Upper lobe of left lung (tissue), 4 donors: ENCODE measurements around the gene PPDPF.

Experiments used
- EP300 ChIP-seq, 4 donors: sonication (generic); formaldehyde crosslinking; IDR thresholded peaks; one replicate each; pipeline ENCODE4 v1.5.1; 2017; ENCODE audit warnings: antibody characterized with exemption in 4 of 4, control low read depth in 2 of 4
- POLR2A ChIP-seq, 4 donors: fragments of 450-650 bp; IDR thresholded peaks; one replicate each; pipeline ENCODE4 v1.5.1; 2016 to 2017; ENCODE audit warnings: antibody characterized with exemption in 4 of 4, mild to moderate bottlenecking in 2 of 4
- POLR2AphosphoS5 ChIP-seq, 2 donors: sonication (generic); formaldehyde crosslinking; IDR thresholded peaks; one replicate each; pipeline ENCODE4 v1.5.1; 2017; ENCODE audit warnings: antibody characterized with exemption in 2 of 2
- TF ChIP-seq, protein P1 (sequence below), 6 experiments: fragments of 450-650 bp in 4 of 6; fragments of 200-600 bp in 2 of 6; sonication (generic) in 2 of 6; IDR thresholded peaks; one replicate each; pipeline ENCODE4 v1.5.1; 2016 to 2019; ENCODE audit warnings: antibody characterized with exemption in 6 of 6

DNA sequence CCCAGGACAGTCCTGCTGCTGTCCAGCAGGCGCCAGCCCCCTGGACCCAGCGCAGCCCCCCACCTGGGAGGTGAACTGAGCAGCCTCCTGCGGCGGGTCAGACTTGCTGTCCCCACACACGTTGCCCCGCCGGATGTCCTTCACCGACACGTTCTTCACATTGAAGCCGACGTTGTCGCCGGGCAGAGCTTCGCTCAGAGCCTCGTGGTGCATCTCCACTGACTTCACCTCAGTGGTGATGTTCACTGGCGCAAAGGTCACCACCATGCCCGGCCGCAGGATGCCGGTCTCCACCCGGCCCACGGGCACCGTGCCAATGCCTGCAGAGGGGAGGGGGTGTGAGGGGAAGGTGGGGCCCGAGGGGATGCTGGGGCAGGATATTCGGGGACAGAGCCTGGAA lies 30.1 kb upstream of the PPDPF start:
- TF ChIP-seq, protein P1, sequence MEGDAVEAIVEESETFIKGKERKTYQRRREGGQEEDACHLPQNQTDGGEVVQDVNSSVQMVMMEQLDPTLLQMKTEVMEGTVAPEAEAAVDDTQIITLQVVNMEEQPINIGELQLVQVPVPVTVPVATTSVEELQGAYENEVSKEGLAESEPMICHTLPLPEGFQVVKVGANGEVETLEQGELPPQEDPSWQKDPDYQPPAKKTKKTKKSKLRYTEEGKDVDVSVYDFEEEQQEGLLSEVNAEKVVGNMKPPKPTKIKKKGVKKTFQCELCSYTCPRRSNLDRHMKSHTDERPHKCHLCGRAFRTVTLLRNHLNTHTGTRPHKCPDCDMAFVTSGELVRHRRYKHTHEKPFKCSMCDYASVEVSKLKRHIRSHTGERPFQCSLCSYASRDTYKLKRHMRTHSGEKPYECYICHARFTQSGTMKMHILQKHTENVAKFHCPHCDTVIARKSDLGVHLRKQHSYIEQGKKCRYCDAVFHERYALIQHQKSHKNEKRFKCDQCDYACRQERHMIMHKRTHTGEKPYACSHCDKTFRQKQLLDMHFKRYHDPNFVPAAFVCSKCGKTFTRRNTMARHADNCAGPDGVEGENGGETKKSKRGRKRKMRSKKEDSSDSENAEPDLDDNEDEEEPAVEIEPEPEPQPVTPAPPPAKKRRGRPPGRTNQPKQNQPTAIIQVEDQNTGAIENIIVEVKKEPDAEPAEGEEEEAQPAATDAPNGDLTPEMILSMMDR (IDR thresholded peaks at IDR 0.05): no peak
- no peak for TF ChIP-seq POLR2A (IDR thresholded peaks at IDR 0.05)
- no peak for TF ChIP-seq POLR2AphosphoS5 (IDR thresholded peaks at IDR 0.05)
- no peak for TF ChIP-seq EP300 (IDR thresholded peaks at IDR 0.05)
